ENCODE results near the gene OTOF. TPM values are rescaled to one million over a fixed set of nuclear protein-coding genes. Genes with fewer than 3 reads are reported as not detected.
A peak's percentile ranks its signal among the peaks of the same experiment; 100 is the strongest.

Gene OTOF
- total RNA-seq: under 1 TPM in 7 of 8 experiments, not detected in 1; 0.05 to 0.61 (median 0.31) TPM

DNA sequence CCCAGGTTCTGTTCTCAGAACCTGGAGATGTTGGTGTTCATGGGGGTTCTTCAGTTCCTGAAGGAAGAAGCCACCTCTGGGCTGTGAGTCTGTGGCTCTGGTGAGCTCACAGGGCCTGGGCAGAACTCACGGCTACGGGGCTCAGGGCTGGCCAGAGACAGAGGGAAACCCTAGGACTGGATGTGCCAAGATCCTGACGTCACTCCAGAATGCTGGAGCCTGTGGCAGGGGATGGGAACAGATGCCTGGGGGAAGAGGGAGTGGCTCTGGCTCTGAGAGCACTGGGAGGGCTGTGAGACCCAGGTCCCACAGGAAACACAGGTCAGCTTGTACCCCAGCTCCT lies at the start of gene OTOF:
Gene OTOF, minus strand, starts transcription at position 214 of the 343 bp plus-strand sequence.
- Histone ChIP-seq H3K4me3 (no peak within 1 kb of the TSS), H3K27ac (no peak within 1 kb of the TSS), H3K4me1 (replicated peaks in 1 of 2) (peaks cover 12% of the 10 kb centered on the region in 2 donors)
- 100% methylated on average over 1 of the region's 3 CpGs; no CpG with 5 or more reads in 9 of the 10 experiments for WGBS, 10 experiments
- in situ Hi-C loops (cut with MboI; ENCODE audit: low pct_unique_long_range_greater_than_20kb in 2 of 9, low sequenced_read_pairs in 9 of 9, unreplicated experiment in 9 of 9): no loop called here
- peak in 4 of 8 experiments; percentile 8 to 98 (median 97) for ATAC-seq (replicated peaks in 6 of 8)

DNA sequence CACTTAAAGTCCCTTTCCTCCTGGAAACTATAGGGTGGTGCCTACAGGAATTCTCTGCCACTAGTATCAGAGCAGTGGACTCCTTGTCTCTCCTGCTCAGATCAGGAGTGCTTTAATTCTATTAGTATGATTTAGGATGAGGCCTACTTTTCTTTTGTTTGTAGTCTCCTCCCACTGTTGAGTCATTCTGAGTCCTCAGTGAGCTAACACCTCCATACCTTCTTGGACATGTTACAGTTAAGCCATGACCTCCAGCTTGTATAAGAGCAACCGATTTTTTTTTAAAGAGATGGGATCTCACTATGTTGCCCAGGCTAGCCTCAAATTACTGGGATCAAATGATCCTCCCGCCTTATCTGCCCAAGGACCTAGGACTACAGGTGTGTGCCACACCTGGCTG lies 48.7 kb upstream of the OTOF start:
- Histone ChIP-seq H3K4me1 (replicated peaks in 1 of 2) (peaks cover 13 to 15% of the 10 kb centered on the region in 2 donors), H3K27ac (no peak overlapping the region), H3K4me3 (no peak overlapping the region)
- no peak for ATAC-seq (replicated peaks in 6 of 8)
- in situ Hi-C loops (cut with MboI; ENCODE audit: low pct_unique_long_range_greater_than_20kb in 2 of 9, low sequenced_read_pairs in 9 of 9, unreplicated experiment in 9 of 9): no loop called here
- 60 to 100% (median 82%) methylated on average over 1 to 2 of the region's 2 CpGs; no CpG with 5 or more reads in 4 of the 10 experiments for WGBS, 10 experiments

DNA sequence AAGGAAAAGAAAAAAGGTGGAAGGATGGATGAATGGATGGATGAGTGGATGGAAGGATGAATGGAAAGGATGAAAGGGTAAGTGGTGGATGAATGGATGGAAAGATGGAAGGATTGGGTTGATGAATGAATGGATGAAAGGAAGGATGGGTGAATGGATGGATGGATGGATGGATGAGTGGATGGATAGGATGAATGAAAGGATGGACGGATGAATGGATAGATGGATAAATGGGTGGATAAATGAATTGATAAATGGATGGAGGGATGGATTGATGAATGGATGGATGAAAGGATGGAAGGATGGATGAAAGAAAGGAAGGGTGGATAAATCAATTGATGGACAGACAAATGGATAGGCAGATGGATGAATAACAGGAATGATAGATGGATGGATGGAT lies 48.2 kb upstream of the OTOF start:
- in situ Hi-C loops (cut with MboI; ENCODE audit: low pct_unique_long_range_greater_than_20kb in 2 of 9, low sequenced_read_pairs in 9 of 9, unreplicated experiment in 9 of 9): no loop called here
- no peak overlapping the region for H3K4me3 ChIP-seq
- 2 to 100% (median 81%) methylated on average over 1 of the region's 1 CpG for WGBS, 10 experiments

DNA sequence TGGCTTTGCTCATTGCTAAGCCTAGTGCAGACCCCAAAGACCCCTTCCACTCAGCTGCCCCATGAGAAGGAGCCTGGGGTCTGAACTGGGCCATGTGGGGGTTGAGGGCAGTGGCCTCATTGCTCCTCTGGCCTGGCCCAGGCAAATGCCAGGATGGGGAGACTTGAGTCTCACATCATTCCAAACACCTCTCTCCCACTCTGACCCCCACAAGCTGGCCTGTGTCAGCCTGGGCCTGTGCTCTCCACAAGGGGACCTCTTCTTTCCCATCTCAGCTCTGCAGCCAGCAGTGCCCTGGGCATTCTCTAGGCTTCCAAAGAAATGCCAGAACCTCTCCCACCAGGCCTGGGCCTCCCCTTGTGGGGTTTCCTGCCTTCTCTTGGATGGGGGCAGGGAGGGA lies 45.8 kb upstream of the OTOF start:
- Histone ChIP-seq H3K27ac (no peak overlapping the region), H3K4me1 (replicated peaks in 1 of 2) (peaks cover 24 to 27% of the 10 kb centered on the region in 2 donors), H3K4me3 (no peak overlapping the region)
- ATAC-seq (replicated peaks in 6 of 8): no peak
- in situ Hi-C loops (cut with MboI; ENCODE audit: low pct_unique_long_range_greater_than_20kb in 2 of 9, low sequenced_read_pairs in 9 of 9, unreplicated experiment in 9 of 9): no loop called here

More for the DNA sequence above, 48.2 kb upstream of the OTOF start:
- ATAC-seq (replicated peaks in 6 of 8): no peak
- H3K27ac ChIP-seq: no peak overlapping the region
- H3K4me1 ChIP-seq (replicated peaks in 1 of 2): peaks cover 13 to 15% of the 10 kb centered on the region in 2 donors

DNA sequence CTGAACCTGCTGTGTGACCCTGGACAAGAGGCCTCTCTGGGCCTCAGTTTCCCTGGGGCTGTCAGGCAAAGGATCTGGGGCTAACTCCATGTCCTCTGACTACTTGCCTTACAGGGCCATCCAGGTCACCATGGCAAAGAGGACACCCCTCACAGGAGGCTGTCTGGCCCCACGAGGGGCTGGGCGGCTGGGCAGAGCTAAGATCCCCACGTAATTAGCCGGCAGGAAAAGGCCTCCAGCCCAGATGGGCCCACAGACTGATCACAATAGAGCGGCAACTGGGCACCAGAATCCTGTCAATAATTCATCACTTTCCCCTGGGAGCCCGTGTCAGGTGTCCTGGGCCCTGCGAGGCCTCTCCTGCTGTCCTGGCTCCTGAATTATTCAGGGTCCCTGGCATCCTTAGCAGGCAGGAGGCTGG lies 44.8 kb upstream of the OTOF start:
- 40 to 67% (median 58%) methylated on average over 1 to 7 of the region's 7 CpGs; no CpG with 5 or more reads in 6 of the 10 experiments for WGBS, 10 experiments
- peak in 4 of 8 experiments; percentile 4 to 50 (median 37) for ATAC-seq (replicated peaks in 6 of 8)
- Histone ChIP-seq H3K27ac (no peak overlapping the region), H3K4me3 (no peak overlapping the region), H3K4me1 (replicated peaks in 1 of 2) (peaks cover 24 to 29% of the 10 kb centered on the region in 2 donors)
- in situ Hi-C loops (cut with MboI; ENCODE audit: low pct_unique_long_range_greater_than_20kb in 2 of 9, low sequenced_read_pairs in 9 of 9, unreplicated experiment in 9 of 9): no loop called here

DNA sequence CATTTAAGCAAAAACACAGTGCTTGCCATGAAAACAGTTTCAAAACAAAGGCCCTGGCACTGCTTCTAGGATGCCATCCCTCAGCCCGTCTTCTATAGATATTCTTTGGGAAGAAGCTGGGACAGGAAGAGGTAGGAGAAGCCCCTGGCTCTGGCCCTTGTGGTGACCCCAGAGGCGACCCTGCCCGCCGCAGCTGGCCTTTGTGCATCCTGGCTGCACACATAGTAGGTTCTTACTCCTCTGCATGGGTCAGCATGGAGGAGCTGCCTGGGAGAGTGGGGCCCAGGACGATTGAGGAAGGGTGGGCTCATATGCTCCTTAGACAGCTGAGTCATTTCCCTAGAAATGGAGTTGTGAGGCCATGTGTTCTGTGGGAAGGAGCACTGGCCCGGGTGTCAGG lies 44.4 kb upstream of the OTOF start:
- ATAC-seq (replicated peaks in 6 of 8): peak in 2 of 8 experiments; percentile 4 to 12
- 20 to 68% (median 50%) methylated on average over 1 to 6 of the region's 6 CpGs; no CpG with 5 or more reads in 5 of the 10 experiments for WGBS, 10 experiments
- no peak overlapping the region for H3K4me3 ChIP-seq
- in situ Hi-C loops (cut with MboI; ENCODE audit: low pct_unique_long_range_greater_than_20kb in 2 of 9, low sequenced_read_pairs in 9 of 9, unreplicated experiment in 9 of 9): no loop called here
- H3K27ac ChIP-seq: no peak overlapping the region
- H3K4me1 ChIP-seq (replicated peaks in 1 of 2): peaks cover 24 to 29% of the 10 kb centered on the region in 2 donors

DNA sequence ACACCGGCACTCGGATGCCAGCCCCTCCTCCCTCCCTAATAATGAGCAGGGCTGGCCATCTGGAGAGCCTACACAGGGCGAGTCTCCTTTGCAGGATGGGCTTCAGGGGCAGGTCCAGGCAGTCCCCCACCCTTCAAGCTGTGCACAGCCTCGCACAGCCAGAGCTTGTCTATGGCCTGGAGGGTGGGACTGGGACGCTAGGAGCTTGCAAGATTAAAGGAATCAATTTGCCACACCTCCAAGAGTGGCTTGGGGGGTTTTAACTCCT lies 43.9 kb upstream of the OTOF start:
- in situ Hi-C loops (cut with MboI; ENCODE audit: low pct_unique_long_range_greater_than_20kb in 2 of 9, low sequenced_read_pairs in 9 of 9, unreplicated experiment in 9 of 9): no loop called here

DNA sequence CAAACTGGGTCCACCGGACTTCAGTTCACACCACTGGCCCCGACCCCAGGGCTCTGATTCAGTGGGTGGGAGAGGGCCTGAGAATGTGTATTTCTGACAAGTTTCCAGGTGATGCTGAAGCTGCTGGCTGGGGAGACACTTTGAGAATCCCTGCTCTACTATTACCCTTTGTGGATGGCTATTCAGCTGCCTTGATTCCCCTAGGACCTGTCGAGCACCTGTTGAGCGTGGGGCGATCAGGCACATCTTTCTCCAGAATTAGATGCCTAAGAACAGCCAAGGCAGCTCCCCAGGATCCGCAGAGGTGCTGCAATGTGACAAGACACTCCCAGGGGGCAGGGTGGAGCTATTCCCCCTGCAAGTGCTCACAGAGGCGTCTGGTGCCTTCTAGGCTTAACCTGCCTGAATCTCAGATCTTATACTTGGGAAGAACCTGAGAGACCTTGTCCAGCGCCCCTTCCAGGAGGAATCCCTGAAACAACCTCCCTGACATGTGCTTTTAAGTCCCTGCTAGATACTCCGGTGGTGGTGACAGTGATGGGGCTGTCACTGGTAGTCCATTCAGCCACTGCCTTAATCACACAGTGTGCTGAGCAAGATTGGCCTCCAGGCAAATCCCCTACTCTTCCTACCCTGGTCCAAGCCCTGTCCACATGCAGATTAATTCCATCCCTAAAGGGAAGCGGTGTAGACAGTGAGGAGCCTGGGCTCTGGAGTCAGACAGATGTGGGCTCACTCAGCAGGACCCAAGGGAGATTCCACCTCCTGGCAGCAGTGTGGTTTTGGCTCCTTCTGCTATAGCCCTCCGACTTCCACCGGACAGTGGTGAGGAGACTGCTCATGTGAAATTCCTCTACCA lies 43.4 kb upstream of the OTOF start:
- Histone ChIP-seq H3K27ac (no peak overlapping the region), H3K4me1 (replicated peaks in 1 of 2) (peaks cover 24 to 29% of the 10 kb centered on the region in 2 donors), H3K4me3 (no peak overlapping the region)
- WGBS, 10 experiments: 19 to 90% (median 70%) methylated on average over 1 to 8 of the region's 12 CpGs; no CpG with 5 or more reads in 4 of the 10 experiments
- peak in 3 of 8 experiments; percentile 31 to 78 (median 47) for ATAC-seq (replicated peaks in 6 of 8)
- in situ Hi-C loops (cut with MboI; ENCODE audit: low pct_unique_long_range_greater_than_20kb in 2 of 9, low sequenced_read_pairs in 9 of 9, unreplicated experiment in 9 of 9): no loop called here

More for the DNA sequence above, 43.9 kb upstream of the OTOF start:
- ATAC-seq (replicated peaks in 6 of 8): peak in 6 of 8 experiments; percentile 3 to 87 (median 48)
- WGBS, 10 experiments: 0 to 90% (median 70%) methylated on average over 2 to 4 of the region's 5 CpGs; no CpG with 5 or more reads in 5 of the 10 experiments
- no peak overlapping the region for H3K27ac ChIP-seq
- no peak overlapping the region for H3K4me3 ChIP-seq
- peaks cover 24 to 29% of the 10 kb centered on the region in 2 donors for H3K4me1 ChIP-seq (replicated peaks in 1 of 2)

DNA sequence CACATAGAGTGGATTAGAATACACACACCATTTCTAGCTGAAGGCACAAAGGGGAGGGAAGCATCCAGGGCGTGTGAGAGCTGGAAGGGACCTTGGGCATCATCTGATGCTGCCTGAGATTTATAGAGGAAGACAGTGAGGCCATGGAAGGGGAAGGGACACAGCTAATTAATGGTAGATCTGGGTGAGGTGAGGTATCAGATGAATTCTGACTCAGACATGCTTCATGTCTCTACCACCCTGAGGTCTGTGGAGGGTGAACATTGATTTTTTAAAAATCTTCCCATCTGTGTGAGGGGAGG lies 42.2 kb upstream of the OTOF start:
- peaks cover 24 to 29% of the 10 kb centered on the region in 2 donors for H3K4me1 ChIP-seq (replicated peaks in 1 of 2)
- H3K27ac ChIP-seq: peak overlapping the region; percentile 43 to 83
- in situ Hi-C loops (cut with MboI; ENCODE audit: low pct_unique_long_range_greater_than_20kb in 2 of 9, low sequenced_read_pairs in 9 of 9, unreplicated experiment in 9 of 9): no loop called here
- H3K4me3 ChIP-seq: no peak overlapping the region
- ATAC-seq (replicated peaks in 6 of 8): peak in 6 of 8 experiments; percentile 30 to 89 (median 79)
- WGBS, 10 experiments: 0 to 75% (median 56%) methylated on average over 1 of the region's 1 CpG; no CpG with 5 or more reads in 5 of the 10 experiments

DNA sequence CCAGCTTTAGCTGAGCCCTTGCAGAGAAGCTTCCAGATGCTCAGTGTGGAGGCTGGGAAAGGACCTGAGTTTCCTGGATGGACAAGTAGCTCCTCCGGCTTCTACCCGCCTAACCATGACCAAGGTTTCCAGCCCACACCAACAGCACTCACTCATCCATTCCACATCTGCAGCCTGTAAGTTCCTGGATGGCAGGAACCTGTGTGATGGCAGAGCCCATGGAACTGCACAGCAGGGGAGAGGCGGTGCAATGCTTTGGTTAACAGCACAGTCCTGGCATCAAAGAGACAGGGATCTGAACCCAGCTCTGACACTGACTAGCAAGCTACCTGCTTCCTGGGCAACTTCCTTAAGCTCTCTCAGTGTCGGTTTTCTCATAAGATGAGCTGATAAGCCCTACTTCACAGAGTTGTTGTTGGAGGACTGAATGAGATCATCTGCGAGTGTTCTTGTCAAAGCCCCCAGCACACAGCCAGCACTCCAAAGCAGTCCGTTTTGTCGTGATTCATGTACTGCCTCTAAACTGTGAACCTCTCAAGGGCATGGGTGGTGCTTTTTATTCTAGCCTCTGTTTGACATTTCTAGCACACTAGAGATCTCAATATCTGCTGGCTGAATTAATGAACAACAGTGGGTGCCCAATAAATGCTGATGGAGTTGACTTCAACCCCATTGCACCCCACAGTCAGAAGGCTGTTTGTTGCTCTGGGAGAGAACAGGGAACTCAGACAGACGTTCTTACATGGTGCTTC lies 41.6 kb upstream of the OTOF start:
- ATAC-seq (replicated peaks in 6 of 8): peak in 6 of 8 experiments; percentile 8 to 80 (median 74)
- 12 to 83% (median 48%) methylated on average over 1 to 5 of the region's 8 CpGs; no CpG with 5 or more reads in 4 of the 10 experiments for WGBS, 10 experiments
- in situ Hi-C loops (cut with MboI; ENCODE audit: low pct_unique_long_range_greater_than_20kb in 2 of 9, low sequenced_read_pairs in 9 of 9, unreplicated experiment in 9 of 9): no loop called here

DNA sequence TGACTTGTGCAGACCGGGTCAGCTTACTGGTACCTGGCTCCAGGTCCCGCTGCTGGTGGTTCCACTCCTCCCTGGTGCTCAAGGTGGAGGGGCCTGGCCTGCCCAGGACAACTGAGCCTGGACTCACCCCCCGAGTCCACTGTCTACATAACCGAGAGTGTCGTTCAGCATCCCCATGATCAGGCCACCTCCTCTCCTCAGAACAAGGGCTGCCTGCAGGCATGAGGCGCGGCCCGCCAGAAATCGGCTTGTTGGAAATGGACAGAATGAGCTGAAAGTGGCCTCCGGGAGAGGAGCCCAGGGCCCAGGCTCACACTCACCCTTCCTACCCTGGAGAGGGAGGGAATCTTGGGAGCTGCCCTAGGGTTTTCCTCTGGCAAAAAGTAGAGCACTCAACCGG lies 38.9 kb upstream of the OTOF start:
- Histone ChIP-seq H3K4me3 (no peak overlapping the region), H3K4me1 (replicated peaks in 1 of 2) (peaks cover 12 to 20% of the 10 kb centered on the region in 2 donors), H3K27ac (no peak overlapping the region)
- in situ Hi-C loops (cut with MboI; ENCODE audit: low pct_unique_long_range_greater_than_20kb in 2 of 9, low sequenced_read_pairs in 9 of 9, unreplicated experiment in 9 of 9): no loop called here
- ATAC-seq (replicated peaks in 6 of 8): no peak
- WGBS, 10 experiments: 0 to 100% (median 86%) methylated on average over 1 to 7 of the region's 11 CpGs; no CpG with 5 or more reads in 2 of the 10 experiments

More for the DNA sequence above, 41.6 kb upstream of the OTOF start:
- no peak overlapping the region for H3K4me3 ChIP-seq
- H3K4me1 ChIP-seq (replicated peaks in 1 of 2): peaks cover 24 to 29% of the 10 kb centered on the region in 2 donors
- peak overlapping the region; percentile 43 to 83 for H3K27ac ChIP-seq

DNA sequence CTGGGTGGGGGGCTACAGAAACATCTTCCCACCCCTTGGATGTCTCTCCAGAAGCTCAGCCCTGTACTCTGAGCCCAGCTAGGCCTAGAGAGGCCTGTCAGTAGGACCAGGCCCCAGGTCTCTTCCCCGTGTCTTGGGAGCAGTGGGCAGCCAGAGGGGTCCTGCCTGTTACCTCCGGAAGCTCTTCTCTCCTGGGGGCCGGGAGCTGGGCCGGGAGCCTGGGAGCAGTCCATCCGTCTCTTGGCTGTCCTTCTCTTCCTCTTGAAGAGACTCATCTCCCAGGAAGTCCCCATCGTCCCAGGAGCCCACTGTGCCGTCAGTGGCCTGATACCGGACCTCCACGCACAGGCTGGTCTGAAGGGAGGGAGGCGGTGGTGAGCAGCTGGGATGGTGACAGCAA lies 38.3 kb upstream of the OTOF start:
- Histone ChIP-seq H3K4me1 (replicated peaks in 1 of 2) (peaks cover 12 to 20% of the 10 kb centered on the region in 2 donors), H3K27ac (no peak overlapping the region), H3K4me3 (no peak overlapping the region)
- ATAC-seq (replicated peaks in 6 of 8): no peak
- in situ Hi-C loops (cut with MboI; ENCODE audit: low pct_unique_long_range_greater_than_20kb in 2 of 9, low sequenced_read_pairs in 9 of 9, unreplicated experiment in 9 of 9): no loop called here
- WGBS, 10 experiments: 89 to 100% methylated on average over 1 to 7 of the region's 10 CpGs; no CpG with 5 or more reads in 8 of the 10 experiments

DNA sequence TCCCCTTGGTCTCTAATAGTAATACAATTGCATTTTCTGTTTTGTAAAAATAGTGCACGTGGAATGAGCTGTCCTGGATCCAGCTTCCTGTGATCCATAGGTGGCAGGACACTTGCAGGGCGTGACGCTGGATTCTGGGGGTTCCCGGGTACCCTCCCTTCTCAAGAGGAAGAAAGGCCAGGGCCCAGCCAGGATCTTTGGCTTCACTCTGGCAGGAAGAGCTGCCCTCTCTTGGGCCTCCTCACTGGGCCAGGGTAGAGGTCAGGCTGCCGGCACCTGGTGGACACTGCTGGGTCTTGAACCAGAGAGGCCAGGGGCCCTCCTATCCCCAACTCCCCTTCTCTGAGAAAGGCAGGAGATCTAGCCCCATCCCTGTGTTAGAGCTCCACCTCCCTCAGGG lies 37.8 kb upstream of the OTOF start:
- WGBS, 10 experiments: 57 to 100% (median 83%) methylated on average over 1 to 3 of the region's 5 CpGs; no CpG with 5 or more reads in 2 of the 10 experiments
- Histone ChIP-seq H3K4me1 (replicated peaks in 1 of 2) (peaks cover 12 to 19% of the 10 kb centered on the region in 2 donors), H3K27ac (no peak overlapping the region), H3K4me3 (no peak overlapping the region)
- in situ Hi-C loops (cut with MboI; ENCODE audit: low pct_unique_long_range_greater_than_20kb in 2 of 9, low sequenced_read_pairs in 9 of 9, unreplicated experiment in 9 of 9): no loop called here
- ATAC-seq (replicated peaks in 6 of 8): no peak
